Adrenal gland (tissue), 12 donors: ENCODE measurements around the gene THBD. TPM values are rescaled to one million over a fixed set of nuclear protein-coding genes. Genes with fewer than 3 reads are reported as not detected.
A peak's percentile ranks its signal among the peaks of the same experiment; 100 is the strongest.

Experiments used
- DNase-seq, 7 donors: peaks; one replicate each; pipeline ENCODE4 v3.0.0-alpha.2; 2019 to 2020
- H3K27ac ChIP-seq, 5 donors: fragments of 200-600 bp; sonication (generic) in 4 of 5; 1 replicate in 3 of 5; 2 replicates in 2 of 5; pipeline versions ENCODE4 v1.5.1 to v1.8.0; 2016 to 2020; ENCODE audit warnings: mild to moderate bottlenecking in 1 of 5
- H3K27me3 ChIP-seq: fragments of 200-600 bp; 2 replicates; pipeline ENCODE4 v1.8.0; 2021
- H3K36me3 ChIP-seq, 2 donors: fragments of 200-600 bp; replicated peaks in 1 of 2; 1 replicate in 1 of 2; 2 replicates in 1 of 2; pipeline versions ENCODE4 v1.5.1 to v1.8.0; 2018 to 2022
- H3K4me1 ChIP-seq, 2 donors: fragments of 200-600 bp; replicated peaks in 1 of 2; 1 replicate in 1 of 2; 2 replicates in 1 of 2; pipeline versions ENCODE4 v1.5.1 to v1.8.0; 2018 to 2021
- H3K4me3 ChIP-seq, 4 donors: fragments of 200-600 bp; sonication (generic) in 3 of 4; one replicate each; pipeline ENCODE4 v1.5.1; 2016 to 2018
- H3K9me3 ChIP-seq, 3 donors: fragments of 200-600 bp; sonication (generic) in 1 of 3; replicated peaks in 1 of 3; 1 replicate in 2 of 3; 2 replicates in 1 of 3; pipeline versions ENCODE4 v1.5.1 to v1.8.0; 2016 to 2021
- POLR2A ChIP-seq, 2 donors: fragments of 450-650 bp; IDR thresholded peaks; one replicate each; pipeline ENCODE4 v1.6.1; 2017; ENCODE audit warnings: antibody characterized with exemption in 2 of 2, mild to moderate bottlenecking in 2 of 2, moderate library complexity in 1 of 2
- WGBS, 4 donors: extraction: QIAGEN DNeasy Blood & Tissue Kit in 2 of 4; methylation state at CpG; one replicate each; pipeline versions ENCODE4 v1.1.5 to v1.1.7; 2013 to 2017; 5-methylcytosine and 5-hydroxymethylcytosine counted together
- intact Hi-C, 2 donors: fragments of 100-400 bp; cut with DNase I; formaldehyde crosslinking; loops; one replicate each; pipeline versions ENCODE4 v1.14.1 to v1.15.0; 2022 to 2023
- polyA plus RNA-seq, 3 donors: library from polyadenylated mRNA; stranded (reverse); fragments of 200-250 nt in 2 of 3; fragments of 350-450 nt in 1 of 3; fragmentation: Illumina TruSeq in 1 of 3; extraction: RNeasy Lipid Tissue Mini Kit (QIAGEN cat#74804) in 1 of 3; gene quantifications; one replicate each; pipeline ENCODE4 v1.2.3, GENCODE V29; 2013 to 2014
- total RNA-seq, 9 donors: library from RNA; depleted of rRNA in 4 of 9; stranded (reverse); fragments of >200 nt in 4 of 9; fragments of 120-200 nt in 1 of 9; fragmentation: NEBNext Ultra II Directional in 1 of 9; extraction: Animal tissue kit (Norgen Biotek cat#: 25700) in 1 of 9; gene quantifications; one replicate each; pipeline versions ENCODE4 v1.1.0 to v1.2.4, GENCODE V29; 2013 to 2023
- TF ChIP-seq, protein P1 (sequence below), 6 experiments: fragments of 450-650 bp in 4 of 6; fragments of 200-600 bp in 2 of 6; sonication (generic) in 1 of 6; IDR thresholded peaks; 1 replicate in 5 of 6; 2 replicates in 1 of 6; pipeline versions ENCODE4 v1.5.1 to v1.8.0; 2016 to 2021; ENCODE audit warnings: antibody characterized with exemption in 6 of 6, mild to moderate bottlenecking in 2 of 6, moderate library complexity in 1 of 6
- donor health status: healthy with polysubstance abuse.
- donor health status: Bipolar disorder and iron deficiency.
- donor health status: DM: yes; HTN: yes; CAD: no.
- donor health status: DM: no; HTN: no; CAD: no.
- donor health status: DM: no; HTN: no; CAD: no.
- donor health status: DM: yes; HTN: yes; CAD: no.

The THBD gene
- total and polyA plus RNA-seq, 12 donors = 1.2 to 58.0 (median 17.5) TPM

DNA sequence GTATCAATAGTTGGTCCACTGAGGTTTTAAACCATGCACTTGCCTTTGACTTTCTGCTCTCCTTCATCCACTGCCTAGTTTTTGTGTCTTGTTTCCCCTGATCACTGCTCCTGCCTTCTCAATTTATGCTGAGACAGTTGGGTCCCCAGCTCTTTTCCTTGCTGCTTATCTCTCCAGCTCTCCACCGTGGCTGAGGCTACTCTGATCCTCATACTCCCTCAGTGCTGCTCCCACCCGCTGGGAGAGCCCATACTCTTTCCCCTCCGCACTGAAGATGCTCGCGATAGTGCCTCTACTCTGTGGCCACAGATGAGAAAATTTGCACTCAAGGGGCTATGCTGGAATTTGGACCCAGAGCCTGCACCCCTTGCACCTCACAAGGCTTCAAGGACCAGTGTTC, 3.4 kb upstream of the THBD start:
- no peaks in the 10 kb centered on the region for H3K36me3 ChIP-seq
- H3K27ac ChIP-seq = no peak overlapping the region
- peaks cover 24 to 33% of the 10 kb centered on the region in 2 donors for H3K4me1 ChIP-seq
- peaks cover 2% of the 10 kb centered on the region for H3K27me3 ChIP-seq
- H3K4me3 ChIP-seq = no peak overlapping the region
- no peak for TF ChIP-seq POLR2A (IDR thresholded peaks at IDR 0.05)
- TF ChIP-seq, protein P1, sequence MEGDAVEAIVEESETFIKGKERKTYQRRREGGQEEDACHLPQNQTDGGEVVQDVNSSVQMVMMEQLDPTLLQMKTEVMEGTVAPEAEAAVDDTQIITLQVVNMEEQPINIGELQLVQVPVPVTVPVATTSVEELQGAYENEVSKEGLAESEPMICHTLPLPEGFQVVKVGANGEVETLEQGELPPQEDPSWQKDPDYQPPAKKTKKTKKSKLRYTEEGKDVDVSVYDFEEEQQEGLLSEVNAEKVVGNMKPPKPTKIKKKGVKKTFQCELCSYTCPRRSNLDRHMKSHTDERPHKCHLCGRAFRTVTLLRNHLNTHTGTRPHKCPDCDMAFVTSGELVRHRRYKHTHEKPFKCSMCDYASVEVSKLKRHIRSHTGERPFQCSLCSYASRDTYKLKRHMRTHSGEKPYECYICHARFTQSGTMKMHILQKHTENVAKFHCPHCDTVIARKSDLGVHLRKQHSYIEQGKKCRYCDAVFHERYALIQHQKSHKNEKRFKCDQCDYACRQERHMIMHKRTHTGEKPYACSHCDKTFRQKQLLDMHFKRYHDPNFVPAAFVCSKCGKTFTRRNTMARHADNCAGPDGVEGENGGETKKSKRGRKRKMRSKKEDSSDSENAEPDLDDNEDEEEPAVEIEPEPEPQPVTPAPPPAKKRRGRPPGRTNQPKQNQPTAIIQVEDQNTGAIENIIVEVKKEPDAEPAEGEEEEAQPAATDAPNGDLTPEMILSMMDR (IDR thresholded peaks at IDR 0.05) = no peak
- peak in 1 of 7 donors; percentile 9 for DNase-seq
- WGBS, 4 donors = 84 to 95% (median 89%) methylated on average over 5 of the region's 5 CpGs
- intact Hi-C loops = loop anchor here (10.0 kb wide), 2 partner anchors 182 to 358 kb away; no protein-coding TSS in a partner anchor
- H3K9me3 ChIP-seq = no peaks in the 10 kb centered on the region

DNA sequence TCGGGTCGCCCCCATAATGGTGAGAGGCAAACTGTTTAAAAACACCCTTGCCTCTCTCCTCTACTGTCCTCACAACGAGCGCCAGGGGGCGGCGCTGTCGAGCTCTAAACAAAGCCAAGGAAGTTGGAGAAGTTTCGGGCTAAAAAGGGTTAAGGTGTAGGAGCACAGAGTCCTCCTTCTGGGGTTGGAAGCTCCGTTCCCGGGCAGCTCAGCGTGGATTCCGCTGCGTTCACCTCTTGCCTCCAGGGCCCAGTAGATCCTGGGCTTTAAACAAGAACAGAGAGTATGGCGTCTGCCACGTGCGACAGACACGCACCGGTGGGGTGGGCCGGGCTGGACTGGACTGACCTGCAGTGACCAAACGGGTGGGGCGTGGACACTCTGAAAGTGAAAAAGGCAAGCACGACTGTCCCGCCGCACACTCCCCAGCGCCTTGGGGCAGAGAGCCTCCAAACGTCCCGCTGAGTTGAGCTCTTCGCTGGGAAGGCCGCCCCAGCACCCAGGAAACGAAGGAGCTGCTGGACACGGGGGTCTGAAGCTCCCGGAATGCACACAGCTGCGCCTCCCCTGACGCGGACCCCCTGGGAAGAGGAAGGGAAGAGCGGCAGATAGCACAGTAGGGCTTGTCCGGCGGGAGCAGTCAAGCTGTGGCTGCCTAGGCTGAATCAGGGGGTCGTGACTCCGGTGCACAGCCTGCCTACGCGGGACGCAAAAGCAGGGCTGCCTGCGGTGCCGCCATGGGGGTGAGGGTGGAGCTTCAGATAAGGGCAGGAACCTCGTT, 1.6 kb upstream of the THBD start:
- Histone ChIP-seq H3K36me3 (no peaks in the 10 kb centered on the region), H3K4me1 (peaks cover 24 to 45% of the 10 kb centered on the region in 2 donors), H3K27me3 (peaks cover 14% of the 10 kb centered on the region), H3K9me3 (no peaks in the 10 kb centered on the region), H3K27ac (peak overlapping the region in 4 of 5 donors; percentile 36 to 86 (median 58)), H3K4me3 (peak overlapping the region in 2 of 4 donors; percentile 9 to 56)
- DNase-seq = peak; percentile 63 to 82 (median 67)
- TF ChIP-seq, protein P1 (IDR thresholded peaks at IDR 0.05) = peak; percentile 35 to 68 (median 59)
- no peak for TF ChIP-seq POLR2A (IDR thresholded peaks at IDR 0.05)
- 19 to 27% (median 21%) methylated on average over 13 to 46 of the region's 46 CpGs for WGBS, 4 donors
- intact Hi-C loops = loop anchor here (10.0 kb wide), 2 partner anchors 184 to 356 kb away; no protein-coding TSS in a partner anchor

DNA sequence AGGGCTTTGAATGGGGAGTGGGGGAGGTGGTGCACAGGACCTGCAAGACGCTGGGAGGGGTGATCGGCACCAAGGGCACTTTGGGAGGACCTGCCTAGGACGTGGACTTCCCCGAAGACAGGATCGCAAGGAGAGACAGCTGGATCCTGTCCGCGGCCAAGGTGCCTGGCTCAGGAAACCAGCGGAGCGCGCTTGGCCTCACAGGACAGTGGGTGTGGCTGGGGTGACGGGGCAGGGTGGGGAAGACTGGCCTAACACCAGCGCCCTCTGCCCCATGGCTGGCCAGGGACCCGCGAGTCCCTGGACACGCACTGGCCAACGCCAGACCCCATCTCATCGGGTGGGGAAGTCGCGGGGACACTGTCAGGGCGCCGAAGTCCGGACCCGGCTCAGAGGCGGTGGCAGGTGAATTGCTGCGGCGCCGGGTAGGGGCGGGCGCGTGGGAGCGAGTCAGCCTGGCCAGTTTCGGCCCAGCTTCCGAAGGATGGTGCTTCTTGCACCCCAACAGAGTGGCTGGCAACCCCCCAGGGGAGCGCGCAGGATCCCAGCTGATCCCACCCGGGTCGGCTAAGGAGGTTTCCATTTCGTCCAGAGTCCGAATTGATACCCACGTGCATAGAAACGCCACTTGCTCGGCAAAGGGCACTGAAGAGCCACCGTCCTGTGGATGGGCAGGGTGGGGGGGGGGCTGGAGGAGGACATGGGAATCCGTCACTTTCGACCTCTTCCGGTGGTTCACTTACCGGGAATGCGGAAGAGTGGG, 785 bp upstream of the THBD start:
- H3K4me3 ChIP-seq = peak overlapping the region in 2 of 4 donors; percentile 9 to 56
- DNase-seq = peak; percentile 35 to 55 (median 45)
- H3K27me3 ChIP-seq = peaks cover 14% of the 10 kb centered on the region
- no peaks in the 10 kb centered on the region for H3K9me3 ChIP-seq
- intact Hi-C loops = loop anchor here (10.0 kb wide), 2 partner anchors 185 to 355 kb away; no protein-coding TSS in a partner anchor
- H3K27ac ChIP-seq = peak overlapping the region in 4 of 5 donors; percentile 31 to 86 (median 62)
- H3K4me1 ChIP-seq = peaks cover 24 to 53% of the 10 kb centered on the region in 2 donors
- no peaks in the 10 kb centered on the region for H3K36me3 ChIP-seq
- WGBS, 4 donors = 1 to 5% (median 1%) methylated on average over 12 to 48 of the region's 48 CpGs
- TF ChIP-seq, protein P1 (IDR thresholded peaks at IDR 0.05) = no peak
- no peak for TF ChIP-seq POLR2A (IDR thresholded peaks at IDR 0.05)
